Breast epithelium (tissue), 3 donors: ENCODE measurements around the gene ZHX3.

Experiments used
- CTCF ChIP-seq, 3 donors: fragments of 450-650 bp; IDR thresholded peaks; one replicate each; pipeline ENCODE4 v1.5.1; 2016 to 2017; ENCODE audit warnings: antibody characterized with exemption in 3 of 3, mild to moderate bottlenecking in 3 of 3, moderate library complexity in 3 of 3
- POLR2A ChIP-seq: fragments of 450-650 bp; IDR thresholded peaks from one replicate; pipeline ENCODE4 v1.6.1; 2016; ENCODE audit warnings: antibody characterized with exemption, mild to moderate bottlenecking, moderate library complexity
- POLR2AphosphoS5 ChIP-seq, 3 donors: sonication (generic); formaldehyde crosslinking; IDR thresholded peaks; one replicate each; pipeline ENCODE4 v1.6.1; 2017; ENCODE audit warnings: antibody characterized with exemption in 3 of 3

DNA sequence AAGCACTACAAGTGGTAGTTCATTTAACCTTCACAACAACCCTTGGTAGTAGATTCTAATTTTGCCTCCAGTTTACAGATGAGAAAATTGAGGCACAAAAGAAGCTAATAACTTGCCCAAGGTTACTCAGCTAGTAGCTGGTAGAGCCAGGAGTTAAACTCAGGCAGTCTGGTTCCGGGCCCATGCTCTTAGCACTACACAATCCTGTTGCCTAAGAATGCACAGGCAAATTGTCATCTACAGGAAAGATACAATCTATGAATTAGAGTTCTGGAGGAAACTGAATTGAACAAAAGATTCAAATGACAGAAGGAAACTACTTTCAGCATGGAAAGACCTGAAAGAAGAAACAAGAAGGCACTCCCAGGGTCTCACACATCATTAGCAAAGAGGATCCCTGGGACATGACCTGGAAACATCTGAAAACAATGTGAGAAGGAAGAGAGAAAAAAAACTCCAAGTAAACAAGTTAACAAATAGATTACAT, 56.8 kb downstream of the ZHX3 start:
- TF ChIP-seq POLR2A (no peak), CTCF (IDR thresholded peaks at IDR 0.05) (no peak), POLR2AphosphoS5 (IDR thresholded peaks at IDR 0.05) (no peak)
